Body of pancreas (tissue), 4 donors: ENCODE data around the gene NSMCE1.

Experiments used
- CTCF ChIP-seq, 7 experiments: fragments of 450-650 bp in 4 of 7; fragments of 200-600 bp in 3 of 7; sonication (generic) in 3 of 7; IDR thresholded peaks; one replicate each; pipeline ENCODE4 v1.5.1; 2016 to 2019; ENCODE audit warnings: antibody characterized with exemption in 7 of 7
- POLR2A ChIP-seq, 3 donors: fragments of 450-650 bp; IDR thresholded peaks; one replicate each; pipeline ENCODE4 v1.6.1; 2016; ENCODE audit warnings: antibody characterized with exemption in 3 of 3, mild to moderate bottlenecking in 2 of 3

- TF ChIP-seq CTCF (IDR thresholded peaks at IDR 0.05) (no peak), POLR2A (IDR thresholded peaks at IDR 0.05) (no peak)
These were observed 22.1 kb downstream of the NSMCE1 start for GRCh38 chr16:27246439-27246838.
